Osteocyte (in vitro differentiated cells): Measurements from ENCODE around the gene ST3GAL5. TPM values are rescaled to one million over a fixed set of nuclear protein-coding genes. Genes with fewer than 3 reads are reported as not detected.

ENCODE experiments used
- DNase-seq: peaks from one replicate; pipeline ENCODE4 v3.0.0; 2021; ENCODE audit warnings: mixed read lengths; ENCODE audit not compliant: unreplicated experiment; ENCODE audit errors: extremely low spot score
- H3K27ac Mint-ChIP-seq: one replicate; pipeline ENCODE4 v1.8.0; 2021; ENCODE audit warnings: mild to moderate bottlenecking, mixed read lengths; ENCODE audit not compliant: unreplicated experiment
- H3K27me3 Mint-ChIP-seq: one replicate; pipeline ENCODE4 v1.8.0; 2021; ENCODE audit warnings: mixed read lengths; ENCODE audit not compliant: unreplicated experiment
- H3K36me3 Mint-ChIP-seq: one replicate; pipeline ENCODE4 v1.8.0; 2021; ENCODE audit warnings: mixed read lengths; ENCODE audit not compliant: unreplicated experiment
- H3K4me1 Mint-ChIP-seq: one replicate; pipeline ENCODE4 v1.8.0; 2021; ENCODE audit warnings: mixed read lengths; ENCODE audit not compliant: unreplicated experiment
- H3K4me3 Mint-ChIP-seq: one replicate; pipeline ENCODE4 v1.8.0; 2021; ENCODE audit warnings: mild to moderate bottlenecking, moderate library complexity, mixed read lengths; ENCODE audit not compliant: unreplicated experiment
- H3K9me3 Mint-ChIP-seq: one replicate; pipeline ENCODE4 v1.8.0; 2021; ENCODE audit warnings: mixed read lengths; ENCODE audit not compliant: unreplicated experiment
- total RNA-seq: library from RNA; stranded (reverse); gene quantifications from 2 replicates; pipeline ENCODE4 v1.2.1, GENCODE V29; 2021
- TF ChIP-seq, protein P1 (sequence below): fragments of 200-600 bp; sonication (generic); IDR thresholded peaks from 2 replicates; pipeline ENCODE4 v1.5.0; 2021; ENCODE audit warnings: antibody characterized with exemption, mild to moderate bottlenecking, moderate library complexity

The ST3GAL5 gene
- total RNA-seq, 1 donor from 2014 or later = 42.2 TPM

DNA sequence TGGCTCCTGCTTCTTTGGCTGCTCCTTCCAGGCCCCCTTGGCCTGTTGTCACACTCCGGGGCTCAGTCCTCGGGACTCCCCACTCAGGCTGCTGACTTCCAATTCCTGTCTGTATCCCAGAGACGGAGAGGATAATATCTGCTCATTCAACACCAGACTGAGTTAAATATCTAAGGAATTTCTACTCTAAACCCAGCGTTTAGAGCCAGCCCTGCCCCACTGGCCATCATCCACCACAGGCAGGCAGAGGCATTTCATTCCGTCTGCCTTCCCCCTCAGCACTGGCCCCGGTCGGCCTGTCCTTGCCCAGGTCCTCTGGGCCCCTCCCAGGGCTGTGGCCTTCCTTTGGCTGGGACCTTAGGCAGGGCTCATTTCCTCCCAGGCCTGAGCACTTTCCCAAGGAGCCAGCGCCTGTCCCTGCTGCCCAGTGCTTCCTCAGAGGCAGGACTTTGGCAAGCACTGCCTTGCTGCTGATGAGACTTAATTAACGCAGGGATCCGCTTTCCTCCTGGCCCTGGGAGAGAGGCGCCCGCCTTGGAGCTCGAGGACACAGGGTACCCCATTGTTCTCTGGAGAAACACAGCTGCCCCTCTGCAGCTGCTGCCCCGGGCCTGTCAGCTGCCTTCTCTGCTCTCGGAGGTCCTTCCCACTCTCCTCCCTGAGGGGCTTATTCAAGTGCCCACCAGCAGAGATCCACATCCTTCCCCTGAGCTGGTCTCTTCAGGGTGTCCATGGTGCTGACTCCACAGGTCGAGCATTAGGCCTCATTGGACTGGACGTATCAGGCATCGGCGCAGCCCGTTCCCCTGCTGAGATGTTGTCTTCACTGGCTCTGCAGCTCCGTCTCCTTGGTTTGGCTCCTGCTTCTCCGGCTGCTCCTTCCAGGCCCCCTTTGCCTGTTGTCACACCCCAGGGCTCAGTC is 92.2 kb downstream of the ST3GAL5 start:
- peaks cover 8% of the 10 kb centered on the region for H3K9me3 Mint-ChIP-seq
- peaks cover 10% of the 10 kb centered on the region for H3K27me3 Mint-ChIP-seq
- no peak overlapping the region for H3K4me3 Mint-ChIP-seq
- TF ChIP-seq, protein P1, sequence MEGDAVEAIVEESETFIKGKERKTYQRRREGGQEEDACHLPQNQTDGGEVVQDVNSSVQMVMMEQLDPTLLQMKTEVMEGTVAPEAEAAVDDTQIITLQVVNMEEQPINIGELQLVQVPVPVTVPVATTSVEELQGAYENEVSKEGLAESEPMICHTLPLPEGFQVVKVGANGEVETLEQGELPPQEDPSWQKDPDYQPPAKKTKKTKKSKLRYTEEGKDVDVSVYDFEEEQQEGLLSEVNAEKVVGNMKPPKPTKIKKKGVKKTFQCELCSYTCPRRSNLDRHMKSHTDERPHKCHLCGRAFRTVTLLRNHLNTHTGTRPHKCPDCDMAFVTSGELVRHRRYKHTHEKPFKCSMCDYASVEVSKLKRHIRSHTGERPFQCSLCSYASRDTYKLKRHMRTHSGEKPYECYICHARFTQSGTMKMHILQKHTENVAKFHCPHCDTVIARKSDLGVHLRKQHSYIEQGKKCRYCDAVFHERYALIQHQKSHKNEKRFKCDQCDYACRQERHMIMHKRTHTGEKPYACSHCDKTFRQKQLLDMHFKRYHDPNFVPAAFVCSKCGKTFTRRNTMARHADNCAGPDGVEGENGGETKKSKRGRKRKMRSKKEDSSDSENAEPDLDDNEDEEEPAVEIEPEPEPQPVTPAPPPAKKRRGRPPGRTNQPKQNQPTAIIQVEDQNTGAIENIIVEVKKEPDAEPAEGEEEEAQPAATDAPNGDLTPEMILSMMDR = no peak
- peak overlapping the region; percentile 39 for H3K27ac Mint-ChIP-seq
- peaks cover 60% of the 10 kb centered on the region for H3K4me1 Mint-ChIP-seq
- no peak for DNase-seq
- no peaks in the 10 kb centered on the region for H3K36me3 Mint-ChIP-seq

GRCh38 chr2:85796046-85796340 is 92.8 kb downstream of the ST3GAL5 start:
- peaks cover 10% of the 10 kb centered on the region for H3K27me3 Mint-ChIP-seq
- H3K4me1 Mint-ChIP-seq = peaks cover 66% of the 10 kb centered on the region
- no peak for DNase-seq
- no peaks in the 10 kb centered on the region for H3K36me3 Mint-ChIP-seq
- TF ChIP-seq, protein P1 = no peak
- no peak overlapping the region for H3K4me3 Mint-ChIP-seq
- H3K9me3 Mint-ChIP-seq = peaks cover 5% of the 10 kb centered on the region
- peak overlapping the region; percentile 39 for H3K27ac Mint-ChIP-seq

DNA sequence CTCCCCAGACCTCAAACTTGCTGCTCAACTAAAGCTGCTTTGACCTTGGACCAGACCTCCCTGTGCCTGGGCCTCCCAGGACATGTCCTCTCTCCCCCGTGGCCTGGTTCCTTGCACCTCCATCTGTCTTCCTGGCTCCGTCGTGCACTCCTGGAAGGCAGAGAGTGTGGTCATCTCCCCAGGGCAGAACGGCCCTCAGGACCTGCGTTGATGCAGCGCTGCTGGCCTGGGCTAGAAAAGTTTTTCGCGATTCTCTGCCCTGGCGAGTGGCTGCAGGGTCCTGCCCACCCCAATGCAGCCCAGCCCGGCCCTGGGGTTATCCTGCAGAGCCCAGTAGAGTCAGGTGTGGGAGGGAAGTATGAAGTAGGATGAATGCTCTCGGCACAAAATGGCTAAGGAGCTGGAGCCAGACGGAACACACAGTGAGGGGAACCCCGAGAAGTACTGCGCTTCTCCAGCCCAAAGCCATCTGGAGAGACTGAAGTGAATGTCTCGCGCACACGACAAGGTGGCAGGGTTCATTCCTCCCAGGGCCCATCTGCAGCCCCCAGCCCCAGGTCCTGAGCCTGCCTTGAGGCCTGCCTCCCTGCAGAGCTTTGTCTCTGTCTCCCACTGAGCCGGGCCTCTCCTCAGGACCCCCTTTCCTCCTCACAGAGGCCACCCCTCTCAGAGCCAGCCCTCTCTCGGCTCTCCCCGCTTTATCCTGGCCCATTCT is 93.3 kb downstream of the ST3GAL5 start:
- peak overlapping the region; percentile 39 for H3K27ac Mint-ChIP-seq
- H3K36me3 Mint-ChIP-seq = no peaks in the 10 kb centered on the region
- H3K4me1 Mint-ChIP-seq = peaks cover 70% of the 10 kb centered on the region

GRCh38 chr2:85794491-85795121 is 94.2 kb downstream of the ST3GAL5 start:
- DNase-seq = no peak
- Mint-ChIP-seq H3K27ac (peak overlapping the region; percentile 24), H3K9me3 (no peaks in the 10 kb centered on the region), H3K36me3 (peaks cover 2% of the 10 kb centered on the region), H3K27me3 (peaks cover 12% of the 10 kb centered on the region), H3K4me1 (peaks cover 70% of the 10 kb centered on the region), H3K4me3 (no peak overlapping the region)
- TF ChIP-seq, protein P1 = no peak

More for the DNA sequence above, 93.3 kb downstream of the ST3GAL5 start:
- no peak for DNase-seq
- Mint-ChIP-seq H3K4me3 (no peak overlapping the region), H3K9me3 (no peaks in the 10 kb centered on the region), H3K27me3 (peaks cover 10% of the 10 kb centered on the region)
- TF ChIP-seq, protein P1 = no peak

DNA sequence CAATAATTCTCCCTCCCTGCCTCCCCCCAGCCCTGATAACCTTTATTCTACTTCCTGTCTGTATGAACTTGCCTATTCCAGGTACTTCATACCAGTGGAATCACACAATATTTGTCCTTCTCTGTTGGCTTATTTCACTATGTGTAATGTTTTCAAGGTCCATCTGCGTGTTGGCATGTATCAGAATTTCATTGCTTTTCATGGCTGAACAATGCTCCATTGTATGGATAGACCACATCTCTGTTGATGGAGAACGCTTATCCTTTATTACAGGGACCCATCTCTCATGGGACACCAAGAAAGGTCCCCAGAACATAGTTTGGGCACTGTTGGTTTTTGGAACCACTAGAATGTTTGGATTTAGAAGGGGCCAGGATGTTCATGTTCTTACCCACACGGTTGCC is 94.8 kb downstream of the ST3GAL5 start:
- Mint-ChIP-seq H3K27ac (no peak overlapping the region), H3K4me1 (peaks cover 70% of the 10 kb centered on the region), H3K9me3 (no peaks in the 10 kb centered on the region), H3K36me3 (peaks cover 6% of the 10 kb centered on the region), H3K27me3 (peaks cover 14% of the 10 kb centered on the region), H3K4me3 (no peak overlapping the region)
- DNase-seq = no peak
- TF ChIP-seq, protein P1 = no peak
